Activated CD4-positive, CD25-positive, alpha-beta regulatory T cell treated with anti-CD3 and anti-CD28 coated beads, Interleukin-2, amount 50 U/mL, for 16 hours (primary cell): ENCODE data around the gene ATP8B3.

ENCODE experiments used
- DNase-seq: peaks from one replicate; pipeline ENCODE4 v3.0.0-alpha.2; 2020; ENCODE audit warnings: low read depth, low spot score

Gene ATP8B3

GRCh38 chr19:1796395-1797142 is 15.5 kb downstream of the ATP8B3 start:
- no peak for DNase-seq

GRCh38 chr19:1794424-1795172 is 17.5 kb downstream of the ATP8B3 start:
- no peak for DNase-seq

- no peak for DNase-seq
These were observed 20.2 kb downstream of the ATP8B3 start for GRCh38 chr19:1791879-1792278.

GRCh38 chr19:1790054-1790792 is 21.9 kb downstream of the ATP8B3 start:
- DNase-seq: no peak

- no peak for DNase-seq
These were observed 22.6 kb downstream of the ATP8B3 start for GRCh38 chr19:1789261-1790041.

GRCh38 chr19:1787116-1787515 is 25.0 kb downstream of the ATP8B3 start:
- no peak for DNase-seq

GRCh38 chr19:1786668-1787067 is 25.4 kb downstream of the ATP8B3 start:
- no peak for DNase-seq

- DNase-seq: no peak
These were observed 26.8 kb downstream of the ATP8B3 start for GRCh38 chr19:1785310-1785709.

- DNase-seq: no peak
These were observed 28.2 kb downstream of the ATP8B3 start for GRCh38 chr19:1783874-1784273.

GRCh38 chr19:1783354-1783753 is 28.7 kb downstream of the ATP8B3 start:
- no peak for DNase-seq

GRCh38 chr19:1782521-1782920 is 29.6 kb downstream of the ATP8B3 start:
- no peak for DNase-seq

- DNase-seq: no peak
These were observed 31.7 kb downstream of the ATP8B3 start for GRCh38 chr19:1780272-1780958.

GRCh38 chr19:1779574-1779973 is 32.5 kb downstream of the ATP8B3 start:
- DNase-seq: no peak

- no peak for DNase-seq
These were observed 34.9 kb downstream of the ATP8B3 start for GRCh38 chr19:1777149-1777548.

- DNase-seq: no peak
These were observed 35.4 kb downstream of the ATP8B3 start for GRCh38 chr19:1776606-1777147.

GRCh38 chr19:1775951-1776605 is 36.0 kb downstream of the ATP8B3 start:
- DNase-seq: no peak

GRCh38 chr19:1774989-1775772 is 36.9 kb downstream of the ATP8B3 start:
- no peak for DNase-seq

GRCh38 chr19:1773184-1773583 is 38.9 kb downstream of the ATP8B3 start:
- no peak for DNase-seq

- no peak for DNase-seq
These were observed 41.1 kb downstream of the ATP8B3 start for GRCh38 chr19:1770866-1771576.
